ENCODE results near the gene PRKAR1B.

Gene PRKAR1B

GRCh38 chr7:506921-507622, 220.0 kb downstream of the PRKAR1B start:
- Histone ChIP-seq H3K27ac (ENCODE audit: extremely low read depth, low read depth, low read length) (no peak overlapping the region), H3K36me3 (ENCODE audit: control insufficient read depth in 2 of 2, insufficient read depth in 1 of 2, low read length in 2 of 2) (peaks cover 4 to 23% of the 10 kb centered on the region in 2 experiments; a peak in 2 of 3 replicates), H3K9me3 (ENCODE audit: control insufficient read depth, insufficient read depth, low read depth, low read length) (no peaks in the 10 kb centered on the region), H3K4me1 (ENCODE audit: control insufficient read depth, insufficient read depth, low read length) (no peaks in the 10 kb centered on the region), H3K4me3 (ENCODE audit: low read depth, low read length) (no peak overlapping the region)
- ChIA-PET POLR2A (no interaction called here), CTCF (no interaction called here)
- TF ChIP-seq ELK4 (IDR thresholded peaks at IDR 0.05; ENCODE audit: borderline replicate concordance, low read depth, low read length) = no peak
- TF ChIP-seq ZNF354C (tag by site-specific recombination; IDR thresholded peaks at IDR 0.05; ENCODE audit: borderline replicate concordance, low read depth) = no peak
- TF ChIP-seq GLIS2 (tag by site-specific recombination; IDR thresholded peaks at IDR 0.05) = no peak
- no peak for TF ChIP-seq GLI4 (tag by site-specific recombination; IDR thresholded peaks at IDR 0.05)
- TF ChIP-seq PRDM2 (tag by site-specific recombination; IDR thresholded peaks at IDR 0.05; ENCODE audit: borderline replicate concordance) = no peak
- no peak for TF ChIP-seq ZNF610 (tag by site-specific recombination; IDR thresholded peaks at IDR 0.05; ENCODE audit: borderline replicate concordance)
- no peak for TF ChIP-seq ZNF366 (tag by site-specific recombination; conservative IDR thresholded peaks at IDR 0.05)
- TF ChIP-seq ZNF133 (tag by site-specific recombination; IDR thresholded peaks at IDR 0.05) = no peak
- no peak for TF ChIP-seq KLF9 (tag by site-specific recombination; IDR thresholded peaks at IDR 0.05; ENCODE audit: low read depth)
- no peak for TF ChIP-seq BCL11A (tag by site-specific recombination; IDR thresholded peaks at IDR 0.05; ENCODE audit: low read depth)
- no peak for TF ChIP-seq FEZF1 (tag by site-specific recombination; IDR thresholded peaks at IDR 0.05)

GRCh38 chr7:506391-506831, 220.7 kb downstream of the PRKAR1B start:
- H3K9me3 ChIP-seq (ENCODE audit: control insufficient read depth, insufficient read depth, low read depth, low read length) = no peaks in the 10 kb centered on the region
- CTCF ChIA-PET = no interaction called here
- peaks cover 4 to 26% of the 10 kb centered on the region in 2 experiments; a peak in 2 of 3 replicates for H3K36me3 ChIP-seq (ENCODE audit: control insufficient read depth in 2 of 2, insufficient read depth in 1 of 2, low read length in 2 of 2)
- no peaks in the 10 kb centered on the region for H3K4me1 ChIP-seq (ENCODE audit: control insufficient read depth, insufficient read depth, low read length)
- POLR2A ChIA-PET = no interaction called here
- no peak overlapping the region for H3K27ac ChIP-seq (ENCODE audit: extremely low read depth, low read depth, low read length)
- no peak overlapping the region for H3K4me3 ChIP-seq (ENCODE audit: low read depth, low read length)
- TF ChIP-seq ZNF626 (tag by site-specific recombination; IDR thresholded peaks at IDR 0.05) (no peak), ZNF776 (tag by site-specific recombination; IDR thresholded peaks at IDR 0.05; ENCODE audit: borderline replicate concordance) (no peak), ZNF654 (tag by site-specific recombination; IDR thresholded peaks at IDR 0.05; ENCODE audit: low read depth) (no peak), CTCF (tag by site-specific recombination; IDR thresholded peaks at IDR 0.05) (no peak), ZNF423 (tag by site-specific recombination; IDR thresholded peaks at IDR 0.05) (no peak), ZNF174 (tag by site-specific recombination; IDR thresholded peaks at IDR 0.05) (no peak), KLF17 (tag by site-specific recombination; IDR thresholded peaks at IDR 0.05) (no peak), ZNF26 (tag by site-specific recombination; IDR thresholded peaks at IDR 0.05) (no peak), GLI4 (tag by site-specific recombination; IDR thresholded peaks at IDR 0.05) (no peak), PRDM6 (tag by site-specific recombination; IDR thresholded peaks at IDR 0.05) (no peak), REPIN1 (tag by site-specific recombination; IDR thresholded peaks at IDR 0.05; ENCODE audit: low read depth) (no peak)
